HG03139 (cell line): ENCODE results near the gene LMAN1.

Source experiments
- ATAC-seq: cut with Tn5 transposase; IDR thresholded peaks from one replicate; pipeline ENCODE4 v1.9.1; 2021; ENCODE audit not compliant: unreplicated experiment

LMAN1 gene

DNA sequence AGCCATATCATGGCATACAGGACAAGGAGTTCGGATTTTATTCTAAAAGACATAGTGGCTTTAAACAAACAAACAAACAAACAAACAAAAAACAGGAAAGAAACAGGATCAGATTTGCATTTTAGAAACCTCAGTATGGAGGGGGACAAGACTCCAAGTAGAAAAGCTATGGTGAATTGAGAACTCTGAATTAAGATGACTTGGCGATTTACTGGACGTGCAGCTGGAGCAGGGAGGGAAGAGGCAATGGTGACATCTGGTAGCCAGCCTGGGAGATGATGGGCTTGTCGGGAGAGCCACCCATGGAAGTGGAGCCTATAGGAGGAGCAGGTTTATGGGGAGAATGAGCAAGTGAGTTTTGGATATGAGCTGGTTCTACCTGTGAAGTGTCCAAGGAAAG, 53.8 kb downstream of the LMAN1 start:
- ATAC-seq: no peak

DNA sequence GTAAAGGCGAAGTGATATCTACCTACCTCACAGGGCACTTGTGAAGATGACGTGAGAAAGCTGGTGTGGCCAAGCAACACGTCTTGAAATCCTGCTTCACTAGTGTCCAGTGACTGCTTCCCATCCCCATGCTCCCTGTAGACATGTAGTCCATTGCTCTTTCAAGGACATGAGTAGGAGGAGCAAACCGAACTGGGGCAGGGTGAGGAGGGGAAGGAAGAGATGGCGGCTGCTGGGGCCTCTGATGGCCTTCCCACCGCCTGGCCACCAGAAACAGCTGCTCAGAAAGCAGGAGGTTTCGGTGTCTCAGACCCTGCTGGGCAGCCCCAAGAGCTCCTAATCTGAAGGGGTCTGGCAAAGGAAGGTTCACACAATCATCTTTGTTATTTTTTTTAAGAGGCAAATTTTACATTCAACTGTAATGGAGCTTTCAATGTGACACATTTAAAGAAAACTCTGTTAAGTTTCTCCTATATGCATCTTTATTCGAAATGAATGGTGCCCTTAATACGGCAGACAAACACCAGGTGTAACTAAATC, 55.3 kb downstream of the LMAN1 start:
- no peak for ATAC-seq

DNA sequence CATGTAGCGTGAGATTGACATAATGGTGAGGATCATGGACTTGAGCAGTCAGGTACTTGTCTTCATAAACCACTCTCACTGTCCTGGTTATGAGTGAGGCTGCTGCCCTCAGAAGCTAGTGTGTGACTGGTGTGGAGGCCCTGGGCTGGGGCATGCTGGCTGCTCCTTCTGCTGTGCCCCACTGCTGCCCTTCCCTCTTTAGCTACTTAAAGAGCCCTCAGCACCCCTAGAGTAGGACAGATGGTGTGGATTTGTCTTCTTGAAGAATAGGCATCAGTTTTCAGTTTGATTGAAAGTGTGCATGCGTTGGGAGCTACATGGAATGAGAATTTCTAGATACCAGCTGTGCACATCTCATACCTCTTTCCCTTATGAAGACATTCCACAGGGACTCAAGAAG, 56.1 kb downstream of the LMAN1 start:
- ATAC-seq: no peak

DNA sequence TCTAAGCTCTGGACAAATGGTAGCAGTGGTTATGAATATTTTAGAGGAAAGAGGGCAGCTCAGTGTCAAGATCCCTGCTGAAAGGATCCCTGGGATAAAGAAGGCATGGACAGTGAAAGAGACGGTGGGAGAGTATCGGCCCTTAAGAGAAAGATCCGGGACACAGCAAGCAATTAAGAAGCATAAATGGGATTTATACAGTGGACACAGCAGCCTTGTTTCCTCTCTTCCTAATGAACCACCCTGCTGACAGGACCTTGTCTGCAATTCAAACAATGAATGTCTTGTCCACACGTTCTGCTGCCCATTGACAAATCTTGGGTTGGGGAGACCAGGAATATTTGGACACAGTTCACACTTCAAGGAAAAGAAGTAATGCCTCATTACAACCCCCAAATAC, 57.1 kb downstream of the LMAN1 start:
- no peak for ATAC-seq

DNA sequence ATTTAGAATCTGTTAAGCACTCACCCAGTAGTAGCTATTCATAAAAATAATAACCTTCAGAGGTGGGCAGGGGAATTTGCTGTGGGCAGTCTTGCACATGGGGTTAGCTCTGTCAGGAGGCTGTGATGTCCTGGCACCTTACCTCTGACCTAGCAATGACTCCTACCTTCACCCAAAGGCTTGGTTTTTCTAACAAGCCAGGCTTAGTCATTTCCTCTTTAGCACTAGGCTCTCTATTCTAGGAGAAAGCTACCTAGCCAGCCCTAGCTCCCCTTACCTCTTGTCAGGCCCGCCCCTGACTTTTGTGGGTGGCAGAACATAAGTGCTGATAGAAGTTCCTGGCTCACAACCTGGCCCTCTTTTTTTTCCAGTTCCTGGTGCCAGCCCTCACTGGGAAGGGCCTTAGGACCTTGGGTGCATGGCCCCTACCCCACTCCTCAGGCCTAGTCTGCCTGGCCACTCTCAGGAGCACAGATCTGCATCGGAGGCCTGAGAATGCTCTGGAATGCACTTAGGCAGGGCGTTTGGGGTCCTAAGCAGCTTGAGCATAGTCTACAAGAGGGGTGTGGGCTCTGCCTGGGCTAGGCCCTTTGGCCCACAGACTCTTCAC, 58.3 kb downstream of the LMAN1 start:
- no peak for ATAC-seq

DNA sequence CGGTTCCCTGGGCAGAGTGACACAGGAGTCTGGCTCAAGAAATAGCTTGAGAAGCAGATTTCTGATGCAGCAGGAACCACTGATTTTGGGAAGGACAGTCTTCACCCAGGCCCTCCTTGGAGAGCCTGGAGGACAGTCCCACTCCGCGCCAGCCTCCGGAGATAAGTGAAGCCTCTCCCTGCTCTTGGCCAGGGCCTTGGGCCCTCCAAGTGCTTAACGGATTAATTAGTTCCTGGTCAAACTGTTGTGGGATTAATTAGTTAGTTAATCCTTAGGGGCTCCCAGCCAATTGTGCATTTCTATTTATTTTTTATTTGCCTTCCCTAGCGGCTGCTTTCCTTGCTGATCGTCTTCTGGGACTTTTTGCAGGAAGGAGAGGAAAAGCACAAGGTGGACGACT, 60.2 kb downstream of the LMAN1 start:
- ATAC-seq: no peak

DNA sequence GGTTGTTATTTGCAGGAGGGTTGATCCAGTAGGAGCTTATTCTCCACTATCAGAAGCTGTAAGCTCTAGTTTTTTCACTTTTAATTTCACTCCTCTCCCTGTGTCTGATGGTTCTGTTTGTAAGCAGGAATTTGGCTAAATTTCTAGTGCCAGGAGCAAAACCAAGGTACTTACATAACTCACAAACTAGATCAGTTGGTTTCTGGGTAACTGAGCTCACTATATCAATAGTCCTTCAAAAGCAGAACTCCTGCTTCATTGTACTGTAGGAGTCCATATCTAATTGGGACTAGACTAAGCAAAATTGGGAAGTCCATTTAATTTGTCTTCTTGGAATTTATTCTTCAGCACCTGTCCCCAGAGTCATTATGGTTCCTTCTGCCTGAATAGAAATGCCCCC, 65.7 kb downstream of the LMAN1 start:
- no peak for ATAC-seq

DNA sequence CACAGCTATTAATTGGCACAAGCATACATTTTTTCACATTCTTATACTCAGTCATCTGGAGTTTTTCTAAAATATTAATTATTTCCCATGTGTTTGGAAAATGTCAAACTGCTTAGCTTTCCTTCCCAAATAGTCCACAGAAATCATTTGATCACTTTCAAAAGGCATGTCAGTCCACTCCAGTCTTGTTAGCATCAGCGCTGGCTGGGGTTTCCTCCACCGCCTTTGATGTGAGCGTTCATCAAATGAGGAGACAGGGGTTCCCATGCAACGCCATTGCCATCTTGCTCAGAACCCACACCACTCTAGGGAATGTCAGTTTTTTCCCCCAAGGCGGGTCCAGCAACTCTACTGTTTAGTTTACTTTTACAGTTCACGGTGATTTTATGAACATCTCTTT, 72.7 kb downstream of the LMAN1 start:
- no peak for ATAC-seq

DNA sequence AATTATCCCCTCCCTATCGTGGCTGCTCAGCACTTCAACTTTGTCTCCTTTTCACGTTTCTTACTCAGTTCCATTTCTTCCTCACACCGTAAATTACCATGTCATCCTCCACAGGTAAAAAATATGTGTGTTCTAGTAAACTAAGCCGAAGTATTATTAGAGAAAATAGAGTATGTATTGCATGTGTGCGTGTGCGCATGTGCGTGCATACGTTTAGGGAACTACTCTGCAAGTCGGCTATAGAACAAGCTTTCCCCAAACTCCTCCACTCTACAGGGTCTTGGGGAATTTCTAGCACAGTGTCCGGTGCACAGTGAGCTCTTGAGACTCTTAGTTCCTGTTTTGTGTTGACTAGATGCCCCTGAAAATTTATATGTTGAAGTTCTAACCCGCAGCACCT, 76.7 kb downstream of the LMAN1 start:
- ATAC-seq: no peak

DNA sequence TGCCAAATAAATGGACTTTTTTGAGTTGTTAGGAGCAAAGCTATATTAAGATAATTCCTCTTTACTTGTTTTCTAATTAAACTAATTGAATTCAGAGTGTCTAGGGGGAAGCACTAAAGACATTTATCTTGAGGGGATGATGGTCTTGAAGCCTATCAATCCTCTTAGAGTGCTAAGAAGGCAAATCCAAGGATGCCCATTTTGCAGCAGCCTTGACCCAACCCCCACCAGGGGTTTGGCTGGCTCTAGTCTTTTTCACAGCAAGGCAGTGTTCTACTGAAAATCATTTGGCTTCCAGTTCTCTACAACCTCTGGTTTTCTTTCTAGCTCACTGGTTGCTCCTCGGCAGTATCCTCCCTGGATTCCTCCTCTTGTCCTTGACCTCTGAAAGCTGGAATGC, 79.3 kb downstream of the LMAN1 start:
- no peak for ATAC-seq

DNA sequence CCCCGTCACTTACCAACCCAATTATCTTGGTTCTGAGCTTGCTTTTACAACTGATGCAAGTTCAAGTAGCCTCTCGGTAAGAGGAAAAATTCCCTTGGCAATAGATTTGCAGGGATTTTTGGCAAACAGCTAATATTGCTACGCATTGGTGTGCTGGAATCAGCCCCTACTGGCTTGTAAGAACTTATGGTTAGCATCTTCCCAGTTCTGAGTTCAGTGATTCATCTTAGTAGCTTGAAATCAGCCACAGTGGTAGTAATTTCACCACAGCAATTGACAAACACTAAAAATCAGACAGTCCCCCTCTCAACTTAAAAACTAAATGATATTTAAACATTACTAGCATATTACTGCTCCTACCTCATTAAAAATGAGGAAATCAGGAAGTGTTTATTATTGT, 79.9 kb downstream of the LMAN1 start:
- ATAC-seq: no peak

DNA sequence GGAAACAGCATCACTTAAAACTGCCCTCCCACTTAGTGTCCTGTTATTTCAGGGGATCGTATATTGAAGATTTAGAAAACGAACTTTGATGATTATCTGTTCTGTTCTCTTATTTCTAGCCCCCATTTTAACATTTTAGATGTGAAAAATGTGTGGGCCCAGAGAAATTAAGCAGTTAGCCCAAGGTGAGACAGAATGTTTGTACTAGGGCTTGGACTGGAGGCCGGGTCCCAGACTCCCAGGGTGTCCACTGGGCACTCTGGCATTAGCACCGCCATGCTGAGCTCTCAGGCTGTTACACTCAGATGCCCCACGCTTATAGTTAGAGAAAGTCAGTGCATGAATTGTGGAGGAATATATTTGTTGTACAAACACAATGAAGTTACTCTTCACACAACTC, 80.3 kb downstream of the LMAN1 start:
- ATAC-seq: no peak
